Ureter (tissue), 1 donor: ENCODE measurements around the gene IFNG. TPM values are rescaled to one million over a fixed set of nuclear protein-coding genes. Genes with fewer than 3 reads are reported as not detected.

Experiments used
- DNase-seq: peaks from one replicate; pipeline ENCODE4 v3.0.0-alpha.2; 2020; ENCODE audit warnings: low spot score
- total RNA-seq: library from RNA; stranded (reverse); gene quantifications from one replicate; pipeline ENCODE4 v1.2.4, GENCODE V29; 2023
- donor health status: DM: yes; HTN: yes; CAD: no.

IFNG gene
- total RNA-seq, 1 donor from 2014 or later = 0.31 TPM

GRCh38 chr12:68115281-68115680 lies 44.3 kb downstream of the IFNG start:
- DNase-seq = no peak

GRCh38 chr12:68114606-68115005 lies 44.9 kb downstream of the IFNG start:
- DNase-seq = no peak

- no peak for DNase-seq
Observed at GRCh38 chr12:68113644-68114043, 45.9 kb downstream of the IFNG start.

GRCh38 chr12:68111995-68112394 lies 47.5 kb downstream of the IFNG start:
- no peak for DNase-seq

GRCh38 chr12:68109444-68110217 lies 49.9 kb downstream of the IFNG start:
- no peak for DNase-seq

- no peak for DNase-seq
Observed at GRCh38 chr12:68109001-68109400, 50.5 kb downstream of the IFNG start.

GRCh38 chr12:68106660-68107059 lies 52.9 kb downstream of the IFNG start:
- no peak for DNase-seq

- no peak for DNase-seq
Observed at GRCh38 chr12:68106160-68106559, 53.4 kb downstream of the IFNG start.

Other genes with a start within 250 kb of the IFNG start
- 0.49 TPM for gene IFNG-AS1, start 170.3 kb downstream of the IFNG start, total RNA-seq
- not detected for gene IL26, start 66.1 kb upstream of the IFNG start, total RNA-seq
- not detected for gene IL22, start 93.9 kb upstream of the IFNG start, total RNA-seq
- 24.7 TPM for gene MDM1, start 172.6 kb upstream of the IFNG start, total RNA-seq